ENCODE results near the gene GNAI1.

GRCh38 chr7:80088705-80089104 is 45.9 kb upstream of the GNAI1 start:
- no peak for TF ChIP-seq CTCF (IDR thresholded peaks at IDR 0.05 in 2 of 3, conservative IDR thresholded peaks at IDR 0.05 in 1 of 3; ENCODE audit: control insufficient read depth in 2 of 3, extremely low read depth in 1 of 3, insufficient read depth in 1 of 3, low read depth in 3 of 3, low read length in 3 of 3)
- TF ChIP-seq IKZF1 (conservative IDR thresholded peaks at IDR 0.05): no peak
- TF ChIP-seq CHD1 (IDR thresholded peaks at IDR 0.05; ENCODE audit: low read depth, low read length): no peak
- TF ChIP-seq, protein P1, sequence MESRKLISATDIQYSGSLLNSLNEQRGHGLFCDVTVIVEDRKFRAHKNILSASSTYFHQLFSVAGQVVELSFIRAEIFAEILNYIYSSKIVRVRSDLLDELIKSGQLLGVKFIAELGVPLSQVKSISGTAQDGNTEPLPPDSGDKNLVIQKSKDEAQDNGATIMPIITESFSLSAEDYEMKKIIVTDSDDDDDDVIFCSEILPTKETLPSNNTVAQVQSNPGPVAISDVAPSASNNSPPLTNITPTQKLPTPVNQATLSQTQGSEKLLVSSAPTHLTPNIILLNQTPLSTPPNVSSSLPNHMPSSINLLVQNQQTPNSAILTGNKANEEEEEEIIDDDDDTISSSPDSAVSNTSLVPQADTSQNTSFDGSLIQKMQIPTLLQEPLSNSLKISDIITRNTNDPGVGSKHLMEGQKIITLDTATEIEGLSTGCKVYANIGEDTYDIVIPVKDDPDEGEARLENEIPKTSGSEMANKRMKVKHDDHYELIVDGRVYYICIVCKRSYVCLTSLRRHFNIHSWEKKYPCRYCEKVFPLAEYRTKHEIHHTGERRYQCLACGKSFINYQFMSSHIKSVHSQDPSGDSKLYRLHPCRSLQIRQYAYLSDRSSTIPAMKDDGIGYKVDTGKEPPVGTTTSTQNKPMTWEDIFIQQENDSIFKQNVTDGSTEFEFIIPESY (IDR thresholded peaks at IDR 0.05): no peak
- TF ChIP-seq SREBF1 (IDR thresholded peaks at IDR 0.05; ENCODE audit: low read length): no peak
- TF ChIP-seq, protein P2, sequence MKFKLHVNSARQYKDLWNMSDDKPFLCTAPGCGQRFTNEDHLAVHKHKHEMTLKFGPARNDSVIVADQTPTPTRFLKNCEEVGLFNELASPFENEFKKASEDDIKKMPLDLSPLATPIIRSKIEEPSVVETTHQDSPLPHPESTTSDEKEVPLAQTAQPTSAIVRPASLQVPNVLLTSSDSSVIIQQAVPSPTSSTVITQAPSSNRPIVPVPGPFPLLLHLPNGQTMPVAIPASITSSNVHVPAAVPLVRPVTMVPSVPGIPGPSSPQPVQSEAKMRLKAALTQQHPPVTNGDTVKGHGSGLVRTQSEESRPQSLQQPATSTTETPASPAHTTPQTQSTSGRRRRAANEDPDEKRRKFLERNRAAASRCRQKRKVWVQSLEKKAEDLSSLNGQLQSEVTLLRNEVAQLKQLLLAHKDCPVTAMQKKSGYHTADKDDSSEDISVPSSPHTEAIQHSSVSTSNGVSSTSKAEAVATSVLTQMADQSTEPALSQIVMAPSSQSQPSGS (IDR thresholded peaks at IDR 0.05; ENCODE audit: low read length): no peak
- no peak for TF ChIP-seq CBFB (IDR thresholded peaks at IDR 0.05; ENCODE audit: low read depth)
- no peak for TF ChIP-seq BRCA1 (IDR thresholded peaks at IDR 0.05; ENCODE audit: low read depth, low read length)
- no peak for TF ChIP-seq HDAC6 (IDR thresholded peaks at IDR 0.05; ENCODE audit: unreplicated experiment)
- no peak for TF ChIP-seq EP300 (IDR thresholded peaks at IDR 0.05; ENCODE audit: borderline replicate concordance in 1 of 2, control insufficient read depth in 1 of 2, low read depth in 2 of 2, low read length in 2 of 2)
- no peak for TF ChIP-seq SUZ12 (IDR thresholded peaks at IDR 0.05; ENCODE audit: unreplicated experiment)
- TF ChIP-seq BCL3 (IDR thresholded peaks at IDR 0.05; ENCODE audit: borderline replicate concordance, insufficient read depth, low read depth, low read length, poor library complexity, severe bottlenecking): no peak
- TF ChIP-seq TAF1 (IDR thresholded peaks at IDR 0.05; ENCODE audit: borderline replicate concordance, low read depth, low read length): no peak
- no peak for TF ChIP-seq BMI1 (IDR thresholded peaks at IDR 0.05; ENCODE audit: borderline replicate concordance)

All from GM12878 (cell line).